ENCODE results near the gene RTRAF.

The RTRAF gene

DNA sequence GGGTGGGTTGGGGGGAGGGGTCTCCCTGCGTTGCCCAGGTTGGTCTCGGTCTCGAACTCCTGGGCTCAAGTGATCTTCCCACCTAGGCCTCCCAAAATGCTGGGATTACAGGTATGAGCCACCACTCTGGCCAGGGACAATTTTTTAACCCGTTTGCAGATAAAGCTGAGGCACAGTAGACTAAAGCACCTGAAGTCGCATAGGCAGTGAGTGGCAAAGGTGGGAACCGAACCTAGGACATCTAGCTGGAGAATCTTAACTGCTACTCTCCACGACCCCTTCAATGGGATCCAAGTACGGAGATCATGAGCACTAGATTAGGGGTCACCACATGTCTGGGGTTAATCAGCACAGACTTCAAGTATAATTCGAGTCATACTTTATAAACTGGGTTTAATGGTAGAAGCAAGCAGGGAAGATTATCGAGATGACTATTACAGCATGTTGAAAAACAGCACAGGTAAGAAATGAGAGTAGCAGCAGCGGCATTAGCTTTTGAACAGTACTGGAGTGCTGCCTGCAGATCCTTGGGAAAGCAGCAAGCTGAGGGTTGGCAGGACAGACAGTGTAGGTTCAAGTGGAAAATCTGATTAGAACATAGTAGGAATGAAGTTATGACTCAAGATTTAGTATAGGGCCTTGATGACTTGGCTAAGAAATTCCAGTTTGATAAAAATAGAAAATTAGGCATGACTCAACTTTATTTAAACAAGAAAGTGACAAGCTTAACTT, 55.6 kb downstream of the RTRAF start:
- Histone ChIP-seq H3K4me2 (peak overlapping the region; percentile 76), H3K9me3 (no peaks in the 10 kb centered on the region), H3K27ac (peak overlapping the region; percentile 65), H3K36me3 (peaks cover 45% of the 10 kb centered on the region), H3K4me1 (peaks cover 81% of the 10 kb centered on the region), H3K27me3 (no peaks in the 10 kb centered on the region), H3K4me3 (0 out of 2 replicates have a peak overlapping the region, but pooled peaks have one; percentile 12), H4K20me1 (peaks cover 4% of the 10 kb centered on the region; the same call in 1 of the 2 replicates), H3K9ac (peak overlapping the region; percentile 38; the same call in 1 of the 2 replicates)
- no peak for TF ChIP-seq Cebpa-rat (IDR thresholded peaks at IDR 0.05)

- Histone ChIP-seq H3K36me3 (peaks cover 36% of the 10 kb centered on the region), H3K9ac (peak overlapping the region; percentile 30; the same call in 1 of the 2 replicates), H3K27me3 (no peaks in the 10 kb centered on the region), H3K9me3 (no peaks in the 10 kb centered on the region), H3K4me1 (peaks cover 96% of the 10 kb centered on the region), H3K27ac (peak overlapping the region; percentile 78), H3K4me3 (0 out of 2 replicates have a peak overlapping the region, but pooled peaks have one; percentile 26), H3K4me2 (peak overlapping the region; percentile 76), H4K20me1 (peaks cover 11% of the 10 kb centered on the region; the same call in 1 of the 2 replicates)
- TF ChIP-seq Cebpa-rat (IDR thresholded peaks at IDR 0.05), result no peak
Observed at GRCh38 chr14:52046376-52046917, 57.1 kb downstream of the RTRAF start.

DNA sequence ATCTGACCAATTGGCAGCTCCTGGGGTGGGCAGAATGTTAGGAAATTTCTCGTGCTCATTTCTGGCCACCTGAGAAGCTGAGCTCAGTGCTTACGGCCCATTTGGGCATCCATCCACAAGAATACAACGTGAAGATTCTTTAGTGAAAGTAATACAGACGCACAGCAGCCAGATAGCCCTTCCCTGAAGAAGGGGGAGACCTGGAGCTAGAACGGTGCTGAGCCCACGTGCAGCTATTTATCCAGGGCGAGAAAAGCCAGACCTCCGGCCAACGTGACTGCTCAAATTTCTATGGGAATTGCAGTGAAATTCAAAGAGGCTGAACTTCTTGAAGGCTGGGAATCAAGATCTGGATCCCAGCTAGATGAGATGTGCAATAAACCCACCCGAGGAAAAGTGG, 58.8 kb downstream of the RTRAF start:
- Histone ChIP-seq H3K4me1 (peaks cover 100% of the 10 kb centered on the region), H3K36me3 (peaks cover 20% of the 10 kb centered on the region; the same call in 1 of the 2 replicates), H3K4me3 (no peak overlapping the region), H3K27me3 (no peaks in the 10 kb centered on the region), H3K9me3 (no peaks in the 10 kb centered on the region), H3K27ac (peak overlapping the region; percentile 78), H4K20me1 (peaks cover 17% of the 10 kb centered on the region; the same call in 1 of the 2 replicates), H3K9ac (no peak overlapping the region), H3K4me2 (peak overlapping the region; percentile 76)
- TF ChIP-seq Cebpa-rat (IDR thresholded peaks at IDR 0.05), result no peak

- no peak overlapping the region for H3K4me3 ChIP-seq
- peaks cover 21% of the 10 kb centered on the region for H3K36me3 ChIP-seq
- H3K27ac ChIP-seq, result peak overlapping the region; percentile 78
- H3K9me3 ChIP-seq, result no peaks in the 10 kb centered on the region
- TF ChIP-seq Cebpa-rat (IDR thresholded peaks at IDR 0.05), result no peak
- H3K4me1 ChIP-seq, result peaks cover 100% of the 10 kb centered on the region
- H3K9ac ChIP-seq, result peak overlapping the region; percentile 59; the same call in 1 of the 2 replicates
- H4K20me1 ChIP-seq, result peaks cover 17% of the 10 kb centered on the region; the same call in 1 of the 2 replicates
- peak overlapping the region; percentile 76 for H3K4me2 ChIP-seq
- no peaks in the 10 kb centered on the region for H3K27me3 ChIP-seq
Observed at GRCh38 chr14:52048641-52049204, 59.4 kb downstream of the RTRAF start.

DNA sequence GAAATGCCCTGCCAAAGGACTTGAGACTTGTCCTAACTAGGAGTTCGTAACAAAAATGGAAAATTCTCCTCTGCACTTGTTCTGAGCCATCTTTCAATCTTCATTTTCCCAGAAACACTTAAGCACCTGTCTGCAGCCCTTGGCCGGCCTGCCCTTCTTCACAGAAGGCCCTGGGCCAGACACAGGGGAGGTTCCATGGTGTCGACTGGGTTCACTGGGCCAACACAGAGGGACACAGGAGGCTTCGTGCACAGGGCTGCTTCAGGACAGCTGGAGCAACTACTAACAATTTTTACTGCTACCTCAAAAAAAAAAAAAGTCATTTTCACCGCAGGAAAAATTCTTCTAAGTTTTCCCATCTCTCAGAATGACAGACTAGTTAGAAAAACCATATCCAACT, 59.9 kb downstream of the RTRAF start:
- H3K9me3 ChIP-seq, result no peaks in the 10 kb centered on the region
- H4K20me1 ChIP-seq, result peaks cover 17% of the 10 kb centered on the region; the same call in 1 of the 2 replicates
- no peak overlapping the region for H3K4me3 ChIP-seq
- peaks cover 100% of the 10 kb centered on the region for H3K4me1 ChIP-seq
- peak overlapping the region; percentile 78 for H3K27ac ChIP-seq
- H3K4me2 ChIP-seq, result peak overlapping the region; percentile 76
- TF ChIP-seq Cebpa-rat (IDR thresholded peaks at IDR 0.05), result no peak
- H3K27me3 ChIP-seq, result no peaks in the 10 kb centered on the region
- H3K9ac ChIP-seq, result peak overlapping the region; percentile 59; the same call in 1 of the 2 replicates
- H3K36me3 ChIP-seq, result peaks cover 27% of the 10 kb centered on the region

DNA sequence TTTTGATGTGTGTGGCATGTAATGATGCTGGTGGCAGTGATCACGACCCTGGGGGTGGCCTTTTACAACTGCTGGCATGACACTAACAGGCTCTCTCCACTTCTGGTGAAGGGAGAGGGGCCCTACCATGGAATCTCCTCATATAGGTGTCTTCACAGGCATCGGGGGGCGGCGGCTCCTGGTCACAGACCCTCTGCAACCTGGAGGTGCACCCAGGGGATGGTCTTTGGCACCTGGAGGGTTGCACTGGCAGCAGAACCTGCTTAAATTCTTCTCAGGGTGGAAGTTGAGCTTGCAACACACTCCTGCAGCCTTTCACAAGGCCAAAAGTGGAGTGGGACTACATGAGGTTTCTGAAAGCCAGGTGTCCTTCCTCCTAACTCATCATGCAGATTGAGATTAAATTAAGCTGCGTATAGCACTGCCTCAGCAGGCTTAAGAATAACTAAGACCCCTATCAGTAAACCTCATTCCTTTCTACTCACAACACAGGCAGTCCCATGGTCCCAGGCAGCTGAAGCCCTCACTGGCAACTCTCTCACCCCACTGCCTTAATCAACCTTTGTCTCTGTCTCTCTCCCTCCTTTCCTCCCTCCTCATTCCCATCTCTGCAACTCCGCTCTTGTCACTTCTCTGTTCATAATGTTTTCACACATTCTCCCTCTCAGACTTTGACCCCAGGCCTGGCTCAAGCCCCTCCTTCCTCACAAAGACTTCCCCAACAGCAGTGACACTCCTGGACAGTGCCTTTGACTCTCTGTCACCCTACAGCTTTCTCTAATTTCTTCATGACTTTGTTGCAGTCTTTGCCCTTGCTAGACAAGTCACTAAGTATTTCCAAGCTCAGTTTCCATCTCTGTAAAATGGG, 60.6 kb downstream of the RTRAF start:
- Histone ChIP-seq H3K36me3 (peaks cover 33% of the 10 kb centered on the region), H3K4me3 (no peak overlapping the region), H3K9me3 (no peaks in the 10 kb centered on the region), H3K4me1 (peaks cover 100% of the 10 kb centered on the region), H3K4me2 (peak overlapping the region; percentile 76), H3K27me3 (no peaks in the 10 kb centered on the region), H3K27ac (peak overlapping the region; percentile 78), H4K20me1 (peaks cover 17% of the 10 kb centered on the region; the same call in 1 of the 2 replicates), H3K9ac (peak overlapping the region; percentile 59; the same call in 1 of the 2 replicates)
- TF ChIP-seq Cebpa-rat (IDR thresholded peaks at IDR 0.05), result no peak

- Histone ChIP-seq H3K27me3 (no peaks in the 10 kb centered on the region), H3K4me1 (peaks cover 94% of the 10 kb centered on the region), H3K36me3 (peaks cover 43% of the 10 kb centered on the region), H3K4me3 (no peak overlapping the region), H3K4me2 (peak overlapping the region; percentile 76), H3K27ac (peak overlapping the region; percentile 78), H3K9ac (peak overlapping the region; percentile 59; the same call in 1 of the 2 replicates), H3K9me3 (no peaks in the 10 kb centered on the region), H4K20me1 (peaks cover 17% of the 10 kb centered on the region; the same call in 1 of the 2 replicates)
- TF ChIP-seq Cebpa-rat (IDR thresholded peaks at IDR 0.05), result no peak
Observed at GRCh38 chr14:52051251-52051650, 61.9 kb downstream of the RTRAF start.

DNA sequence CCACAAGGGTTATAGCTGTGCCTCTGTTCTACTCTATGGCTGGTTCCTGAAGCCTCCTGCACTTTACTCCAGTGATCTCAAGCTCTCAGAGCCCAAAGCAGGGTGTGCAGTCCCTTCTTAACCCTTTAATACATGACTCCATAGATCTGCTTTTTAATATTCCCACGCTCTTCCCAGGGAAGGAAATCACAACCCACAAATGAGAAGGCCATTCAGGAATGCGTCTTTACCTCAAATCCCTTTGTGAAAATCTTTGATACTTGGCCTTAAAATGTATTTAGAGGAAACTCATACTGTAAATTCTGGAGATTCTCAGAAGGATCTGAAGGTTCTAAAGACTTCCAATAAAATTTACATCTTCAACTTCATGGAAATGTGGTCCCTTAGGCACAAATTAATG, 62.5 kb downstream of the RTRAF start:
- Histone ChIP-seq H3K4me3 (no peak overlapping the region; the same call in 1 of the 2 replicates), H3K4me2 (peak overlapping the region; percentile 76), H4K20me1 (peaks cover 17% of the 10 kb centered on the region; the same call in 1 of the 2 replicates), H3K9me3 (no peaks in the 10 kb centered on the region), H3K4me1 (peaks cover 88% of the 10 kb centered on the region), H3K36me3 (peaks cover 50% of the 10 kb centered on the region), H3K27me3 (no peaks in the 10 kb centered on the region), H3K27ac (peak overlapping the region; percentile 78), H3K9ac (peak overlapping the region; percentile 59; the same call in 1 of the 2 replicates)
- TF ChIP-seq Cebpa-rat (IDR thresholded peaks at IDR 0.05), result no peak
